AG08396 (cell line): Measurements from ENCODE around the gene GEMIN5.
A peak's percentile ranks its signal among the peaks of the same experiment; 100 is the strongest.
"Not testable (repeated sequence)": the region's sequence is repeated elsewhere in the genome, so short reads cannot be mapped to it uniquely, and the experiment has no call there.

Source experiments
- DNase-seq: peaks from one replicate; pipeline ENCODE4 v3.0.0; 2012; ENCODE audit warnings: low spot score, mixed read lengths

GEMIN5 gene

GRCh38 chr5:154937718-154938466 is at the start of gene GEMIN5:
TSS of gene GEMIN5 (minus strand) at chr5:154938211. CDS start at chr5:154938133, 78 bp downstream.
- peak; percentile 95 for DNase-seq

GRCh38 chr5:154986151-154986550 is 48.1 kb upstream of the GEMIN5 start:
- peak; percentile 20 for DNase-seq

- DNase-seq, result no peak
These were observed 47.0 kb upstream of the GEMIN5 start for GRCh38 chr5:154984946-154985516.

- not testable (repeated sequence) for DNase-seq
These were observed 40.3 kb upstream of the GEMIN5 start for GRCh38 chr5:154978294-154978693.

GRCh38 chr5:154977409-154977808 is 39.4 kb upstream of the GEMIN5 start:
- no peak for DNase-seq

- DNase-seq, result not testable (repeated sequence)
These were observed 38.1 kb upstream of the GEMIN5 start for GRCh38 chr5:154976082-154976481.

- DNase-seq, result peak; percentile 42
These were observed 34.6 kb upstream of the GEMIN5 start for GRCh38 chr5:154972476-154973080.

- no peak for DNase-seq
These were observed 33.5 kb upstream of the GEMIN5 start for GRCh38 chr5:154971501-154971900.

- peak; percentile 12 for DNase-seq
These were observed 32.7 kb upstream of the GEMIN5 start for GRCh38 chr5:154970759-154971158.

GRCh38 chr5:154968953-154969352 is 30.9 kb upstream of the GEMIN5 start:
- no peak for DNase-seq

- peak; percentile 20 for DNase-seq
These were observed 29.5 kb upstream of the GEMIN5 start for GRCh38 chr5:154967421-154968024.

GRCh38 chr5:154966874-154967273 is 28.9 kb upstream of the GEMIN5 start:
- DNase-seq, result no peak

GRCh38 chr5:154966081-154966841 is 28.2 kb upstream of the GEMIN5 start:
- no peak for DNase-seq

GRCh38 chr5:154962494-154962893 is 24.5 kb upstream of the GEMIN5 start:
- peak; percentile 17 for DNase-seq

GRCh38 chr5:154956712-154957111 is 18.7 kb upstream of the GEMIN5 start:
- no peak for DNase-seq

GRCh38 chr5:154949781-154950180 is 11.8 kb upstream of the GEMIN5 start:
- DNase-seq, result no peak

GRCh38 chr5:154948313-154948712 is 10.3 kb upstream of the GEMIN5 start:
- DNase-seq, result no peak

GRCh38 chr5:154947778-154948177 is 9.8 kb upstream of the GEMIN5 start:
- DNase-seq, result no peak

GRCh38 chr5:154945695-154946301 is 7.8 kb upstream of the GEMIN5 start:
- DNase-seq, result peak; percentile 21

GRCh38 chr5:154944716-154945115 is 6.7 kb upstream of the GEMIN5 start:
- no peak for DNase-seq

GRCh38 chr5:154943527-154943926 is 5.5 kb upstream of the GEMIN5 start:
- no peak for DNase-seq
